CD4-positive, alpha-beta T cell treated with Interleukin-4 for 1 hour (primary cell): ENCODE data around the gene KCNQ1OT1.

ENCODE experiments used
- DNase-seq, 2 donors: peaks; one replicate each; pipeline ENCODE4 v3.0.0-alpha.2; 2020 to 2022

The KCNQ1OT1 gene

GRCh38 chr11:2699531-2700414 lies at the start of gene KCNQ1OT1:
Gene KCNQ1OT1 (minus strand): TSS chr11:2699994.
- DNase-seq, result peak; percentile 92 to 93

- DNase-seq, result no peak
These were observed 49.2 kb upstream of the KCNQ1OT1 start for GRCh38 chr11:2748814-2749554.

DNA sequence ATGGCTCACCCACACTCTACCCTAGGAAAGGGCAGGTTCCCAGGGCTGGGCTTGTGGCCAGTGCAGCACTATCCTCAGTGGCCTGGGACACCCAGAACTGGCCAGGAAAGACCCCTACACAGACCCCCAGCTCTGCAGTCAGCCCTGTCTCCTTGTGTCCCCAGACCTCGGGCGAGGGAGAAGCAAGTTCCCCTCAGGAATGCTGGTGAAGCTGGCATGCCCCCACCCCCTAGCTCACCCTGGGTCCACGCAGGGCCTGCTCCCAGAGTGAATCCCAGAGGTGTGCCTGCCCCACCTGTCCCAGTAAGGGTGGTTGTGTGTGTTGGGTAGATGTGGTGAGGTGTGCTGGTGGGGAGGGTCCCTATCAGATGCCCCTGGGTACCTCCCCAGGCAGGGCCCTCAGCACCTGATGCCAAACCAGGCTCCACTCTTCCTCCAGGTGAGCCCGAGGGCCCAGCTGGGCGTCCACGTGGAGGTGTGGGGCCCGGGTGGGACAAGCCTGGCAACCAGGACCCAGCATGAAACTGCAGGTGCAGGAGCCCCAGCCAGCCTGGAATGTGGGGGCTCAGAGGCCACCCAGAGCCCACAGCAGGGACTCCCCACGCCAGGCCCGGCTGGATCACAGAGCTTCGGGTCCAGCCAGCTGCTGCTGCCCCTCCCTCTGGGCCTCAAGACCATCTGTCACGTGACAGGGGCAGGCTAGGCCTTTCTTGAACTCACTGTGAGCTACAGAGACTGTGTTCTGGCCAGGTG lies 48.4 kb upstream of the KCNQ1OT1 start:
- DNase-seq, result no peak

GRCh38 chr11:2747248-2748027 lies 47.6 kb upstream of the KCNQ1OT1 start:
- DNase-seq, result no peak

- no peak for DNase-seq
These were observed 46.8 kb upstream of the KCNQ1OT1 start for GRCh38 chr11:2746401-2747247.

GRCh38 chr11:2745511-2745910 lies 45.7 kb upstream of the KCNQ1OT1 start:
- DNase-seq, result no peak

DNA sequence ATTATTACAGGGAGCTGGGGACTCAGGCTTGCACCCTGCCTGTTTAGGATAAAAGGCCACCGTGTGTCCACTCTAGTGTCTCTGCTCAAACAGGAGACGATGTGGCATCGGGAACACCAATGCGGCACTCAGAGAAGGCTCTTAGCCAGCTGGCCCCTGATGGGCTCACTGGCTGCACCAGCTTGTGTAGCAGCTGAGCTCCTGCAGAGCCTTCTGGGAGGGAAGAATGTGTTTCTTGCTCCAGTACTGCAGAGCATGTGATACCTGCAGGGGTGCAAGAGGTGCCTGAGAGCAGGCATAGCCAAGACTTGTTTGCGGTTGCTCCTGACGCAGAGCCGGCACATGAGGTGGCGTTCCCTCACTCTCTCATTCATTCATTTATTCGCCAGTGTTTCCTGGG lies 44.4 kb upstream of the KCNQ1OT1 start:
- DNase-seq, result no peak

GRCh38 chr11:2743427-2744110 lies 43.8 kb upstream of the KCNQ1OT1 start:
- DNase-seq, result no peak

- DNase-seq, result no peak
These were observed 43.0 kb upstream of the KCNQ1OT1 start for GRCh38 chr11:2742611-2743426.

GRCh38 chr11:2742201-2742600 lies 42.4 kb upstream of the KCNQ1OT1 start:
- no peak for DNase-seq

DNA sequence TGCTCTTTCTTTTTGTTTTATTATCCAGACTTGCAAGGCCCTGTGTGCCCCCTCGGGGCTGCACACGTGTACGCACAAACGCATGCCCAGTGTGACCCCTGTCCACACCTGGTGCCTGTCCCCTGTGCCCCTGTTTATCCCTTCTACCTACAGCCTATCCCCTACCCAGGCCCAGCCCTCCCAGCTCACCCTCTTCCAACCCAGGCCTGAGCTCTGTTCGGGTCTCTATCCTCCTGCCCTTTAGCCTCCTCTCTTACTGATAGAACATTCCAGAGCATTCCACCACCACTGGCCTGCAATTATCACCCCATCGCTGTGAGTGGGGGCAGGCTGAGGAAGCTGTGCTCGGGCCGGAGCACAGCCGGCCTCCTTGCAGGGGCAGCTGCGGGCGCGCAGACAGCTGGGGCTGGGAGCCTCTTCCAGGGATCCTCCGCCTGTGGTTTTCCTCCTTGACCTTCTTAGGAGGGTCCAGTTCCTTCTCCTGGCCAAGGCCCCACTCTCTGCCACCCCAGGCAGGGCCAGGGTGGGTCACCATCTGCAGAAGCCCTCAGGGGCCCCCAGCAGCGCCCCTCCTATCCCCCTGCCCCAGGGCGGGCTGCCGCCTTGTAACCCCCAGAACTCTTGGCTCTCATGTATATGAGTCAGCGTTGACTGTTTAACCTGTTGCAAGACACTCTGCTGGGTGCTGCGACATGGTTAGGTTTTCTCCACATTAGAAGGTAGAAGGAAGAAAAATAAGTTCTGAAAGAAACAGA lies 41.8 kb upstream of the KCNQ1OT1 start:
- no peak for DNase-seq

GRCh38 chr11:2741006-2741376 lies 41.2 kb upstream of the KCNQ1OT1 start:
- no peak for DNase-seq

DNA sequence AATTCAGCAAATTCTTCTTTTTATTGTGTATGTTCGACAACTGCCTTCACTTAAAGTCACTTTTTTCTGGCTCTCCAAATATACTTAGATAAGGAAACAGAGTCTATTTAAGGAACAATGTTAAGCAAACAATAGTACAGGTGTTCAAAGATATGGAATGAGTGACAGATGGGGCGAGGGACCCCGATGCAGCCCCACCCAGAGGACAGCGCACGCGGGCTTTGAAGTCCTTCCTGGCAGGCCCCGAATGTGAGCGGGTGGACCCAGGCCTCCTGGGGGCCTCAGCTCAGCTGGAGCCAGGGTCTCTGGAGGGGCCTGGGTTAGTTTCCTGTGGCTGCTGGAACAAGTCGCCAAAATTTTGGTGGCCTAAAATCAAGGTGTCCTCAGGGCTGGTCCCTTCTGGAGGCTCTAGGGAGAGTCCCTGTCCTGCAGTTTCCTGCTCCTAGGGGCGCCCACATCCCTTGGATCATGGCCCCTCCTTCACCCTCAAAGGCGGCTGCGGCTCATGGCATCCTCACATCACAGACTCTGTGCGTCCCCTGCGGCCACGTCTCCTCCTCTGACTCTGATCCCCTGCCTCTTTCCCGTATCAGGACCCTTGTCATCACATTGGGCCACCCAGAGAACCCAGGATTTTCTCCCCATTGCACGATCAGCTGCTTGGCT lies 40.6 kb upstream of the KCNQ1OT1 start:
- DNase-seq, result no peak

DNA sequence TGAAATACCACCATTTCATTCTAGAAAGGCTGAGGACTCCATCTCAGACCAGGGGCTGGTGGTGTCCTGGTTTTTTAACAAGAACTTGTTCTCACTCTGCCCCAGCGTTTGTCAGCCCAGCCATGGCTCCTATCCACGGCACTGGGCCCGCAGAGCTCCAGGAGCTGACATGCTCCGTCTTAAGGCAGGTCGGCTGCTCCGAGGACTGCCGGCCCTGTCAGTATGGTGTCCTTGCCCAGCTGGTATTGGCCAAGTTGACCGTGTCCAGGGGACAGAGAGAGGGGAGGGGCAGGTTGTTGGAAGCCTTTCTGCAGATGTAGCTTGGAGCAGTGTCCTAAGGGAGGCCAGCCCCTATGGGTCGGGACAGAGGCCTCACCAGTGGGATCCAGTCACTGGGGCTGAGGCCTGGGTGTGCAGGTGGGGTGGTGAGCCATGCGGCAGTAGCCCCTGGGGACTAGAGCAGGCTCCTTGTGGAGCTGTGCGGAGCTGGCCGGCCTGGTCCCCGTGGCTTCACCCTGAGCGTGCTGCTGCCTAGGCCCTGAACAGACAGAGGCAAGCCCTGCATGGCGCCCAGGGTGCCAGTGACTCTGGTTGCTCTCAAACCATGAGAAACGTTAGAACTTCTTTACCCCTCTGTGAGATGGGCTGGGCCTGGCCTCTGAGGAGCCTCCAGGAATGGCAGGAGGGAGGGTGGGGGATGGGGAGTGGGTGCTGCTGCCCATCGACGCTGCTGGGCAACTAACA lies 39.9 kb upstream of the KCNQ1OT1 start:
- DNase-seq, result no peak

GRCh38 chr11:2738551-2739431 lies 39.0 kb upstream of the KCNQ1OT1 start:
- DNase-seq, result no peak

- no peak for DNase-seq
These were observed 38.1 kb upstream of the KCNQ1OT1 start for GRCh38 chr11:2737866-2738265.

GRCh38 chr11:2737226-2737590 lies 37.4 kb upstream of the KCNQ1OT1 start:
- no peak for DNase-seq
